ENCODE data around the gene MATN3.

DNA sequence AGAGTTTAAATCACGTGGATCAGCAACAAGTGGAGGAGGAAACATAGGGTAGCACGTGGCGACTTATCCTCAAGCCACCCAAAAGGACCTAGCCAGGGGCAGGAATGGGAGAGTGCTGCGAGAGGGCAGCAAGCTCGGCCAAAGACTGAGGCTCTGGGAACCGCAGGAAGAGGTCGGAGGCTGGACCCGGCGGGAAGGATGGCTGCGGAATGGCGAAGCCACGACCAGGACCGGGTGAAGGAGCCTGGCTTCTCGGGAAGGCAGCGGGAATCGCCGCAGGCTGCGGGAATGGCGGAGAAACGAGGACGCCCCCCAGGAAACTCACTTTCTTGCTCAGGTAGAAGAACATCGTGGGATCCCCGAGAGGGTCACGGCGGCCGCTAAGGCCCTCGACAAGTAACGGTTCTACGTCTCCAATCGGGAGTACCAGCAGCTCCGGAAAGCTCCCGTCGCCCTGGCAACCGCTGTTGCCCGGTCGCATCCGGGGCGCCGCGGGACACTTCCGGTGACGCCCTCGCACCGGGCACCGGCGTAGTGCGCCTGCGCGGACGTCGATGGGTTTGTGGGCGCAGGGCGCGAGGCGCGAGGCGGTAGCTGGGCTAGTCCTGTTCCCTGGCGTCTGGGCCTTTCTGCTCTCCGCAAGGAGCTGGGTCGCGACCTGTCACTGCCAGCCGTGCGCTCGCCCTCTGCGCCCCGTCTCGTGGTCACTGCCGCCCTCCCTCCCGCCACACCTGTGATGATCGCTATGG lies 22.6 kb downstream of the MATN3 start, which contains the start of gene WDR35:
- TF ChIP-seq, protein P1, sequence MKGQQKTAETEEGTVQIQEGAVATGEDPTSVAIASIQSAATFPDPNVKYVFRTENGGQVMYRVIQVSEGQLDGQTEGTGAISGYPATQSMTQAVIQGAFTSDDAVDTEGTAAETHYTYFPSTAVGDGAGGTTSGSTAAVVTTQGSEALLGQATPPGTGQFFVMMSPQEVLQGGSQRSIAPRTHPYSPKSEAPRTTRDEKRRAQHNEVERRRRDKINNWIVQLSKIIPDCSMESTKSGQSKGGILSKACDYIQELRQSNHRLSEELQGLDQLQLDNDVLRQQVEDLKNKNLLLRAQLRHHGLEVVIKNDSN (IDR thresholded peaks at IDR 0.05; ENCODE audit: borderline replicate concordance, low read depth) = peak; percentile 71
- TF ChIP-seq YY1 (IDR thresholded peaks at IDR 0.05; ENCODE audit: low read depth) (peak; percentile 69), MAX (IDR thresholded peaks at IDR 0.05; ENCODE audit: low read depth) (peak; percentile 96), FOXM1 (IDR thresholded peaks at IDR 0.05; ENCODE audit: low read depth) (no peak)

Measured in SK-N-SH (cell line).